SU-DHL-6 (cell line): ENCODE data around the gene CACNG5.

Experiments
- CTCF ChIP-seq: fragments of 200-600 bp; sonication (generic); IDR thresholded peaks from one replicate; pipeline ENCODE4 v1.5.1; 2017; ENCODE audit warnings: antibody characterized with exemption, mild to moderate bottlenecking, low read length, moderate library complexity; ENCODE audit not compliant: insufficient read depth, poor library complexity, severe bottlenecking
- EZH2phosphoT487 ChIP-seq: fragments of 200-600 bp; sonication (generic), shearing (Covaris generic); conservative IDR thresholded peaks from 2 replicates; pipeline ENCODE4 v1.6.1; 2018; ENCODE audit warnings: mild to moderate bottlenecking, antibody characterized with exemption, low read length, moderate library complexity, mixed read lengths

GRCh38 chr17:66893863-66894262, 58.9 kb downstream of the CACNG5 start:
- TF ChIP-seq CTCF, result no peak
- no peak for TF ChIP-seq EZH2phosphoT487
